Measurements from ENCODE around the gene OR4C45. TPM values are rescaled to one million over a fixed set of nuclear protein-coding genes. Genes with fewer than 3 reads are reported as not detected.
"Not testable (repeated sequence)": the region's sequence is repeated elsewhere in the genome, so short reads cannot be mapped to it uniquely, and the experiment has no call there.

OR4C45 gene
- not detected in 2 replicates for polyA plus RNA-seq
- polyA minus RNA-seq, result not detected in 2 replicates

DNA sequence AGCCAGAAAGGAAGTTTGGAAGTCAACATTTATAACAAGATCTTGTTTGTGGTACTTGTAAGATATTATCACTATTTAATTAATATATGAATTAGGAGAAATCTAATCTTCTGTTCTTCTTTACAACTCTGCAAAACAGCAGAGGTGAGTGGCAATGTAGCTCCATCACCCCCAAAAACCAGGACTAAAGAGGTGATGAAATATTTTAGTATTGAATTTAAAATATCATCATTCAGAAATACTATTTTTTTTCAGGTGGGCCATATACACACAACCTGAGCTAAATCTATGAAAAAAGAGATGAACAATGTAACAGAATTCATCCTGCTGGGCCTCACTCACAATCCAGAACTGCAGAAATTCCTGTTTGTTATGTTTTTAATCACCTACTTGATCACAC, at the start of gene OR4C45:
Gene OR4C45, plus strand, starts transcription at position 301 of the 400 bp plus-strand sequence.
- TF ChIP-seq SMC3 (conservative IDR thresholded peaks at IDR 0.05; ENCODE audit: poor library complexity) (no peak), EZH2 (IDR thresholded peaks at IDR 0.05; ENCODE audit: borderline replicate concordance, insufficient read depth, low read length, poor library complexity, severe bottlenecking) (no peak), POLR2AphosphoS5 (IDR thresholded peaks at IDR 0.05) (no peak), RAD21 (conservative IDR thresholded peaks at IDR 0.05) (no peak), EP300 (conservative IDR thresholded peaks at IDR 0.05; ENCODE audit: poor library complexity, severe bottlenecking) (no peak), MXI1 (conservative IDR thresholded peaks at IDR 0.05; ENCODE audit: poor library complexity, severe bottlenecking) (no peak), CTCF (IDR thresholded peaks at IDR 0.05; ENCODE audit: poor library complexity, severe bottlenecking) (no peak), TAF1 (IDR thresholded peaks at IDR 0.05; ENCODE audit: low read depth) (no peak)
- TF ChIP-seq, protein P1, sequence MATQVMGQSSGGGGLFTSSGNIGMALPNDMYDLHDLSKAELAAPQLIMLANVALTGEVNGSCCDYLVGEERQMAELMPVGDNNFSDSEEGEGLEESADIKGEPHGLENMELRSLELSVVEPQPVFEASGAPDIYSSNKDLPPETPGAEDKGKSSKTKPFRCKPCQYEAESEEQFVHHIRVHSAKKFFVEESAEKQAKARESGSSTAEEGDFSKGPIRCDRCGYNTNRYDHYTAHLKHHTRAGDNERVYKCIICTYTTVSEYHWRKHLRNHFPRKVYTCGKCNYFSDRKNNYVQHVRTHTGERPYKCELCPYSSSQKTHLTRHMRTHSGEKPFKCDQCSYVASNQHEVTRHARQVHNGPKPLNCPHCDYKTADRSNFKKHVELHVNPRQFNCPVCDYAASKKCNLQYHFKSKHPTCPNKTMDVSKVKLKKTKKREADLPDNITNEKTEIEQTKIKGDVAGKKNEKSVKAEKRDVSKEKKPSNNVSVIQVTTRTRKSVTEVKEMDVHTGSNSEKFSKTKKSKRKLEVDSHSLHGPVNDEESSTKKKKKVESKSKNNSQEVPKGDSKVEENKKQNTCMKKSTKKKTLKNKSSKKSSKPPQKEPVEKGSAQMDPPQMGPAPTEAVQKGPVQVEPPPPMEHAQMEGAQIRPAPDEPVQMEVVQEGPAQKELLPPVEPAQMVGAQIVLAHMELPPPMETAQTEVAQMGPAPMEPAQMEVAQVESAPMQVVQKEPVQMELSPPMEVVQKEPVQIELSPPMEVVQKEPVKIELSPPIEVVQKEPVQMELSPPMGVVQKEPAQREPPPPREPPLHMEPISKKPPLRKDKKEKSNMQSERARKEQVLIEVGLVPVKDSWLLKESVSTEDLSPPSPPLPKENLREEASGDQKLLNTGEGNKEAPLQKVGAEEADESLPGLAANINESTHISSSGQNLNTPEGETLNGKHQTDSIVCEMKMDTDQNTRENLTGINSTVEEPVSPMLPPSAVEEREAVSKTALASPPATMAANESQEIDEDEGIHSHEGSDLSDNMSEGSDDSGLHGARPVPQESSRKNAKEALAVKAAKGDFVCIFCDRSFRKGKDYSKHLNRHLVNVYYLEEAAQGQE (IDR thresholded peaks at IDR 0.05; ENCODE audit: borderline replicate concordance), result no peak
- no peaks in the 10 kb centered on the region for H3K9me2 ChIP-seq (ENCODE audit: insufficient read depth, low read length)
- no peak within 1 kb of the TSS for H3K4me2 ChIP-seq (ENCODE audit: low read length)
- peaks cover 8% of the 10 kb centered on the region for H3K9me3 ChIP-seq (ENCODE audit: low read length)
- H3K27me3 ChIP-seq (ENCODE audit: insufficient read depth, low read depth, low read length), result no peaks in the 10 kb centered on the region
- H2AFZ ChIP-seq (ENCODE audit: low read depth, low read length), result no peak within 1 kb of the TSS
- no peak within 1 kb of the TSS for H3K27ac ChIP-seq (ENCODE audit: low read length)
- no peaks in the 10 kb centered on the region for H4K20me1 ChIP-seq (ENCODE audit: insufficient read depth)
- H3K9ac ChIP-seq (ENCODE audit: low read length), result no peak within 1 kb of the TSS
- H3K79me2 ChIP-seq (replicated peaks; ENCODE audit: insufficient read depth, low read length), result no peaks in the 10 kb centered on the region
- H3K36me3 ChIP-seq (ENCODE audit: insufficient read depth, low read length), result no peaks in the 10 kb centered on the region
- no peak within 1 kb of the TSS for H3K4me3 ChIP-seq (ENCODE audit: low read length)
- H3F3A ChIP-seq (ENCODE audit: insufficient read depth, low read length, poor library complexity, severe bottlenecking), result no peaks in the 10 kb centered on the region

- Histone ChIP-seq H3K9me3 (ENCODE audit: low read length) (no peaks in the 10 kb centered on the region), H3K36me3 (ENCODE audit: insufficient read depth, low read length) (no peaks in the 10 kb centered on the region), H2AFZ (ENCODE audit: low read depth, low read length) (no peak overlapping the region), H3K9me2 (ENCODE audit: insufficient read depth, low read length) (no peaks in the 10 kb centered on the region), H3F3A (ENCODE audit: insufficient read depth, low read length, poor library complexity, severe bottlenecking) (no peaks in the 10 kb centered on the region), H4K20me1 (ENCODE audit: insufficient read depth) (no peaks in the 10 kb centered on the region), H3K79me2 (replicated peaks; ENCODE audit: insufficient read depth, low read length) (no peaks in the 10 kb centered on the region), H3K9ac (ENCODE audit: low read length) (no peak overlapping the region), H3K27ac (ENCODE audit: low read length) (no peak overlapping the region), H3K27me3 (ENCODE audit: insufficient read depth, low read depth, low read length) (no peaks in the 10 kb centered on the region), H3K4me3 (ENCODE audit: low read length) (no peak overlapping the region), H3K4me2 (ENCODE audit: low read length) (no peak overlapping the region)
- no peak for TF ChIP-seq TAF1 (IDR thresholded peaks at IDR 0.05; ENCODE audit: low read depth)
Observed at GRCh38 chr11:49995565-49995964, 37.1 kb upstream of the OR4C45 start.

DNA sequence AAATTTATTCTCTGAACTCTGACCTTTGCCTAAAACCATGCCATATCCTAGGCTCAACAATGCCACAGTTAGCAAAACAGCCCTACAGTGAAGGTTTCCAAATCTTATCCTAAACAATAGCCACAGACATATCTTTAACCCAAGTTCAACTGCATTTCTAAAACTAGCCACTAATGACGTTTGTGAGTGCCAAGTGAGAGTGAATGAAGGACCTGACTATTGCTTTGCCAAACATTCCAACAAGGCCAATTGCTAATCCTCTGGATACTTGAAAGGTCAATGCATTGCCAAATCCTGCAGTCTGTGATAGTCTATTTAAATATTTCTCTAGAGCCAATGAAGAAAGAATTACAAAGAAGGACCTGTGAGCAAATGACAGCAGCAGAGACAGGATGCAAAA, 2.5 kb upstream of the OR4C45 start:
- Histone ChIP-seq H3K4me3 (ENCODE audit: low read length) (no peak overlapping the region), H3K27ac (ENCODE audit: low read length) (no peak overlapping the region), H4K20me1 (ENCODE audit: insufficient read depth) (no peaks in the 10 kb centered on the region), H3K9me2 (ENCODE audit: insufficient read depth, low read length) (no peaks in the 10 kb centered on the region), H3K9ac (ENCODE audit: low read length) (no peak overlapping the region), H3K79me2 (replicated peaks; ENCODE audit: insufficient read depth, low read length) (no peaks in the 10 kb centered on the region), H3K9me3 (ENCODE audit: low read length) (peaks cover 8% of the 10 kb centered on the region), H3K27me3 (ENCODE audit: insufficient read depth, low read depth, low read length) (no peaks in the 10 kb centered on the region), H3K36me3 (ENCODE audit: insufficient read depth, low read length) (no peaks in the 10 kb centered on the region), H2AFZ (ENCODE audit: low read depth, low read length) (no peak overlapping the region), H3F3A (ENCODE audit: insufficient read depth, low read length, poor library complexity, severe bottlenecking) (no peaks in the 10 kb centered on the region), H3K4me2 (ENCODE audit: low read length) (no peak overlapping the region)
- no peak for TF ChIP-seq TAF1 (IDR thresholded peaks at IDR 0.05; ENCODE audit: low read depth)
- TF ChIP-seq, protein P1 (IDR thresholded peaks at IDR 0.05; ENCODE audit: borderline replicate concordance), result no peak
- no peak for TF ChIP-seq EZH2 (IDR thresholded peaks at IDR 0.05; ENCODE audit: borderline replicate concordance, insufficient read depth, low read length, poor library complexity, severe bottlenecking)
- TF ChIP-seq MXI1 (conservative IDR thresholded peaks at IDR 0.05; ENCODE audit: poor library complexity, severe bottlenecking), result no peak

GRCh38 chr11:50036239-50036638, 3.6 kb downstream of the OR4C45 start:
- not testable (repeated sequence) for H3K9me2 ChIP-seq (ENCODE audit: insufficient read depth, low read length); H2AFZ ChIP-seq (ENCODE audit: low read depth, low read length); H3K4me2 ChIP-seq (ENCODE audit: low read length); H4K20me1 ChIP-seq (ENCODE audit: insufficient read depth); H3K79me2 ChIP-seq (replicated peaks; ENCODE audit: insufficient read depth, low read length); H3K27me3 ChIP-seq (ENCODE audit: insufficient read depth, low read depth, low read length); H3F3A ChIP-seq (ENCODE audit: insufficient read depth, low read length, poor library complexity, severe bottlenecking); H3K27ac ChIP-seq (ENCODE audit: low read length); H3K9ac ChIP-seq (ENCODE audit: low read length); H3K4me3 ChIP-seq (ENCODE audit: low read length); H3K9me3 ChIP-seq (ENCODE audit: low read length); H3K36me3 ChIP-seq (ENCODE audit: insufficient read depth, low read length)
